NCI-H82 treated with DMSO at 0.1 percent for 48 hours (cell line): Measurements from ENCODE around the gene ZDHHC13.

Source experiments
- DNase-seq: peaks from one replicate; lab custom pipeline; 2025; ENCODE audit not compliant: unreplicated experiment; lab: John Stamatoyannopoulos, UW

The ZDHHC13 gene, protein sequence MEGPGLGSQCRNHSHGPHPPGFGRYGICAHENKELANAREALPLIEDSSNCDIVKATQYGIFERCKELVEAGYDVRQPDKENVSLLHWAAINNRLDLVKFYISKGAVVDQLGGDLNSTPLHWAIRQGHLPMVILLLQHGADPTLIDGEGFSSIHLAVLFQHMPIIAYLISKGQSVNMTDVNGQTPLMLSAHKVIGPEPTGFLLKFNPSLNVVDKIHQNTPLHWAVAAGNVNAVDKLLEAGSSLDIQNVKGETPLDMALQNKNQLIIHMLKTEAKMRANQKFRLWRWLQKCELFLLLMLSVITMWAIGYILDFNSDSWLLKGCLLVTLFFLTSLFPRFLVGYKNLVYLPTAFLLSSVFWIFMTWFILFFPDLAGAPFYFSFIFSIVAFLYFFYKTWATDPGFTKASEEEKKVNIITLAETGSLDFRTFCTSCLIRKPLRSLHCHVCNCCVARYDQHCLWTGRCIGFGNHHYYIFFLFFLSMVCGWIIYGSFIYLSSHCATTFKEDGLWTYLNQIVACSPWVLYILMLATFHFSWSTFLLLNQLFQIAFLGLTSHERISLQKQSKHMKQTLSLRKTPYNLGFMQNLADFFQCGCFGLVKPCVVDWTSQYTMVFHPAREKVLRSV

GRCh38 chr11:19116971-19117759, at the start of gene ZDHHC13:
ZDHHC13 (plus strand) TSS chr11:19117168; CDS start chr11:19117250, 82 bp downstream.
- peak; percentile 46 for DNase-seq

- DNase-seq = peak; percentile 32
Observed at GRCh38 chr11:19071255-19071654, 45.7 kb upstream of the ZDHHC13 start.

- no peak for DNase-seq
Observed at GRCh38 chr11:19072464-19072863, 44.5 kb upstream of the ZDHHC13 start.

- DNase-seq = no peak
Observed at GRCh38 chr11:19073454-19074415, 43.2 kb upstream of the ZDHHC13 start.

- DNase-seq = no peak
Observed at GRCh38 chr11:19075636-19076035, 41.3 kb upstream of the ZDHHC13 start.

DNA sequence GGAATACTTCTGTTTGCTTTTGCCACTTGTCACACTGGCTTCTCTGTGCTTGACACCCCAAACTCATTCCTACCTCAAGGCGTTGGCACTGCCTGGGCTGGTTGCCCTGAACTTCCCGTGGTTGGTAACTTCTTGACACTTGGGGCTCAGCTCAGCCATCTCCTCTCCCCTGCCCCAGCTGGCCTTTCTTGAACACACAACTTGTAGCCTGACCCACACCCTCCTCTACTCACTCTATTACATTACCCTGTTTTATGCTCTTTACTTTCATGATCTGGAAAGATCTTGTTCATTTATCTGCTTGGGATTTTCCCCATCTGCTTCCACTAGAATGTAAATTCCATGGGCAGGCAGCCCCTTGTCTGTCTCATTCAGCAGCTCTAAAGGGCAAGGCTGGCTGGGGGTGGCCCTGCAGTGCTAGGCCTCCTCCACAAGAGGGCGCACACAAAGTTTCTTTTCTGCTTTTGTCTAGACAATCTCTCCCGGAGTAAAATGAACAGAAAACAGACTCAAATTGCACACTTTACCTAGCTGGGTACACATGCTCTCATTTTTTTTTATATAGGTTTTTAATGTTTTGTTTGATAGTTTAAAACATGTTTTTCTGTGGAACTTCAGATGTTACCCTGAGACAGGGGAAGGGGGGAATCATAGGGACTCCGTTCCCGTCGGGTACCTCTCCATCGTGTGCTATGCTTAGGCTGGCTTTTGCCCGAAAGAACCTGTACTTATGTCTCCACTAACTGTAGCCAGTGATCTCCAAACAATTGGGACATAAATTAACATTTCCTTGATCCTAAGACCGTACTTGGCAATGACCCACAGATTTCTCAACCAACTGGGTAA, 40.0 kb upstream of the ZDHHC13 start:
- no peak for DNase-seq

GRCh38 chr11:19077965-19078364, 39.0 kb upstream of the ZDHHC13 start:
- no peak for DNase-seq

DNA sequence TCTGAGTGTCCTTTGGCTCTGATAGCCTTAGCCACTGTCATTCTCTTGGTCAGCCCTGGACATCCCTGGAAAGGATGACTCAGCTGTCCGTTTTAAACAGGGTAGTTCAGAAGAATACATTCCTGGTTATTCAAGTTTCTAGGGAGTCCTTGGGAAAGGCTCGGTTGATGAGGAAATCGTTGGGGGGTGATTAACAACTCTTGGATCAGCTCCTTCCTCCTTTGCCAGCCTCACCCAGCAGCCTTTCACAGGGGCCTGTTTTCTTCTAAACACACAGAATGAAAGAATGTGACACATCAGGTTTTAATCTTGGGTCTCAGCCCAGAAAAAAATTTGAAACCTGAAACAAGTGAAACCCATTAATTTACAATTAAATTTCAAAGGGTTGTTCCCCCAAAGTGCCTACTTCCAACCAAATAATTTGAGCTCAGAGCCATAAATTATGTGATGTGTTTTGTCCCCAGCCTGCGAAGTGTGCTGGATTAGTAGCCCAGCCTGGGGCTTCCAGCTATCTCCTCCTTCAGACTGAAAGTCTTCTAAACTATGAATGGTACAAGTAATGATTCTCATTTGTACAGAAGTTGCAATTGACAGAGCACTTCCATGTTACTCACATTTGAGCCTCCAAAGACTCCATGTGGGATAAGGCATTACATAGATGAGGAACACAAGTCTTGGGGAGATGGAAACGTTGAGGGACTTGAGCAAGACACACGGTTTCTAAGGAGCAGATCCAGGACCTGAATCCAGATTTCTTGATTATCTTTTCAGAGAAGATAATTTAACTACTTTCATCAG, 37.1 kb upstream of the ZDHHC13 start:
- DNase-seq = no peak

GRCh38 chr11:19080579-19080993, 36.4 kb upstream of the ZDHHC13 start:
- DNase-seq = no peak

GRCh38 chr11:19083166-19083565, 33.8 kb upstream of the ZDHHC13 start:
- no peak for DNase-seq

DNA sequence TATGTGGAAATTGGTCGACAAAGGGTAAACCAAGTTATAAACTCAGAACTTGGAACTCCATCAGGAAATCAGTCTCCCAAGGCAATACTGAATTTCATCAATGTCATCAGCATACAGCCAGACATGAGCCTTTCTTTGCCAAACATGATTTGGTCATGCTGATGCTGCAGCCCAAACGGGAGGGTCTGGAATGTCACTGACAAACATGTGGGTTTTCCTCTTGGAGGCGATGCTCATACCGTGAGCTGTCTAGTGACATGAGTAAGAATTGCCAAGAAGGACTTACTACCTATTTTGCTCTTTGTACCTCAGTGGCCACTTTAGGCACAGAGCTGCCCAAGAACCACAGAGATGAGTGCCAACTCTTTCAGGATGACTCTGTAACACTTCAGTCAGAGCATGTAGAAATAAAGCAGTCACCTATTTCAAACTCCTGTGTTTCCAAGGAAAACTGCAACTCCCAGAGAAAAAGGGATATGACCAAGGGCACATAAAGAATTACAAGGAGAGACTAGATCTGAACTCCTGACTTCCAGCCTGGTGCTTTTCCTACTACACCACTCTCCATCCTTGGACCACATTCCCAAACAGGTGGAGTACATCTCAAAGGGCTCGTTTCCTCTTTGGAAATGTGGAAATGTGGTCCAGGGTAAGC, 32.2 kb upstream of the ZDHHC13 start:
- DNase-seq = no peak

- DNase-seq = no peak
Observed at GRCh38 chr11:19087658-19088057, 29.3 kb upstream of the ZDHHC13 start.

DNA sequence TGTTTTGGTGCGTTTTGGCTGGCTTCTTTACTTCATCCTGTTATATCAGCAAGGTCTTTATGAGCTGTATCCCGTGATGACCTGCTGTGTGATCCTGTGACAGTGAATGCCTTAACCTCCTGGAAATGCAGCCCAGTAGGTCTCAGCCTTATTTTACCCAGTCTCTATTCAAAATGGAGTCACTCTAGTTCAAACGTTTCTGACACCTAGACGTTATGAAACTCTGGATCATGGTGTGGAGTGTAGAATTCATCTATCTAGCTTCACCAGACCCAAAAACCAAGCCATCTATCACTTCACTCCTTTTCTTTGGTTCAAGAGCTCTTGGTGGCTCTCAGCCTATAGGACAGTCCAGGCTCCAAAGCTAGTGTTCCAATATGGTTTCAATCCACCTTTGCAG, 28.2 kb upstream of the ZDHHC13 start:
- DNase-seq = no peak

GRCh38 chr11:19089421-19089820, 27.5 kb upstream of the ZDHHC13 start:
- no peak for DNase-seq

- no peak for DNase-seq
Observed at GRCh38 chr11:19091366-19091765, 25.6 kb upstream of the ZDHHC13 start.

- no peak for DNase-seq
Observed at GRCh38 chr11:19092342-19092741, 24.6 kb upstream of the ZDHHC13 start.

DNA sequence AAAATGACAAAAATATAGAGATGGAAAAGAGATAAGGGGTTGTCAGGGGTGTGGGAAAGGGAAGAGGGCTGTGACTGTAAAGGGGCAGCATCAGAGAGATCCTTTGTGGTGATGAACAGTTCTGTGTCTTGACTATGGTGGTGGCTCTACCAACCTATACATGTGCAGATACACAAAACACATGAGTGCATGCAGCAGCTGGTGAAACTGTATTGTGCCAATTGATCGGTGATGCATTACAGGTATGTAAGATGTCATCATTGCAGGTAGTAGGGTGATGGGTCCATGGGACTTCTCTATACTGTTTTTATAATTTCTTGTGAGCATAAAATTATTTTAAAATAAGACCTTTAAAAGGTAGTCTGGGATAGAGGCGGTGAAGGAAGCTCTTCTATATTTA, 24.1 kb upstream of the ZDHHC13 start:
- DNase-seq = no peak

DNA sequence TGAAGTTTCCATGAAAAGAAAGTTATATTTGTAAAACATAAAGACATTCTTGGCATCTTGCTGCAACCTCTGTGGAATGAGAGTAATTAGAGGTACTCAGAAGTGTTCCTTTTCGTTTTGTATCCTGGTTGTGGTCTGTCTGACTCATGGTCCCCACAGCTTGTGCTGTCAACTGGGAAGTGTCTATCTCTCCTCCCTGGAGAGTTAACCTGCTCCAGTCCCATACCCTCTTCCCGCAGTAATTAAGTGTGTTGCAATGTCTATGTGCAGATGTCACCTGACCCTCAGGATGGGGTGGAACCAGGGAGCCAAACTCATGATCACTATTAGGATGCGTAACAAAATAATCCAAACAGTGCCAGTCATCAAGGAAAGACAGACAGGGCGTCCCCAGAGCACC, 23.0 kb upstream of the ZDHHC13 start:
- DNase-seq = no peak
